Keratinocyte (primary cell): Measurements from ENCODE around the gene MALRD1. TPM values are rescaled to one million over a fixed set of nuclear protein-coding genes. Genes with fewer than 3 reads are reported as not detected.

Source experiments
- DNase-seq: peaks from one replicate; pipeline ENCODE4 v3.0.0-alpha.2; 2011; ENCODE audit warnings: low read depth, missing footprints, low spot score
- FAIRE-seq: peaks from 2 replicates; lab custom pipeline; 2011; peaks lifted over from hg19 to GRCh38; lab: Jason Lieb, UNC
- H2AFZ ChIP-seq: 2 replicates; pipeline ENCODE4 v1.6.0; 2012; ENCODE audit warnings: low read length, control low read depth, inconsistent platforms; ENCODE audit not compliant: control insufficient read depth
- H3K27ac ChIP-seq: 2 replicates; pipeline ENCODE4 v1.5.1; 2011; ENCODE audit warnings: low read length; ENCODE audit not compliant: control insufficient read depth, insufficient read depth
- H3K27me3 ChIP-seq: 3 replicates; pipeline ENCODE4 v1.6.0; 2011; ENCODE audit warnings: low read length; ENCODE audit not compliant: control insufficient read depth, insufficient read depth; ENCODE audit errors: extremely low read depth
- H3K36me3 ChIP-seq, 2 experiments: 2 replicates in 1 of 2; 3 replicates in 1 of 2; pipeline ENCODE4 v1.5.1; 2011; ENCODE audit warnings: low read length in 2 of 2, mild to moderate bottlenecking in 1 of 2; ENCODE audit not compliant: control insufficient read depth in 2 of 2, insufficient read depth in 2 of 2; ENCODE audit errors: extremely low read depth in 1 of 2
- H3K4me1 ChIP-seq: 3 replicates; pipeline ENCODE4 v1.5.1; 2011; ENCODE audit warnings: low read length; ENCODE audit not compliant: control insufficient read depth, insufficient read depth; ENCODE audit errors: extremely low read depth
- H3K4me2 ChIP-seq: 3 replicates; pipeline ENCODE4 v1.6.0; 2011; ENCODE audit warnings: low read depth, low read length; ENCODE audit not compliant: control insufficient read depth, insufficient read depth; ENCODE audit errors: extremely low read depth
- H3K4me3 ChIP-seq, 3 experiments: fragments of 200-600 bp in 1 of 3; sonication (generic) in 1 of 3; 2 replicates in 2 of 3; 3 replicates in 1 of 3; pipeline ENCODE4 v1.5.1; 2011 to 2016; ENCODE audit warnings: low read length in 3 of 3, mild to moderate bottlenecking in 3 of 3, control low read depth in 2 of 3, inconsistent platforms in 1 of 3, low read depth in 1 of 3, mixed read lengths in 1 of 3, mixed run types in 1 of 3, moderate library complexity in 1 of 3; ENCODE audit not compliant: control insufficient read depth in 2 of 3, insufficient read depth in 2 of 3; ENCODE audit errors: extremely low read depth in 1 of 3
- H3K79me2 ChIP-seq: 2 replicates; pipeline ENCODE4 v1.6.0; 2012; ENCODE audit warnings: low read length; ENCODE audit not compliant: control insufficient read depth, insufficient read depth
- H3K9ac ChIP-seq: 3 replicates; pipeline ENCODE4 v1.6.0; 2011; ENCODE audit warnings: low read length; ENCODE audit not compliant: control insufficient read depth, insufficient read depth; ENCODE audit errors: extremely low read depth
- H3K9me1 ChIP-seq: 3 replicates; pipeline ENCODE4 v1.6.0; 2011; ENCODE audit warnings: low read length; ENCODE audit not compliant: control insufficient read depth, insufficient read depth; ENCODE audit errors: extremely low read depth
- H3K9me3 ChIP-seq: 2 replicates; pipeline ENCODE4 v1.5.1; 2012; ENCODE audit warnings: low read depth, low read length; ENCODE audit not compliant: control insufficient read depth
- H4K20me1 ChIP-seq: 3 replicates; pipeline ENCODE4 v1.6.0; 2011; ENCODE audit warnings: low read length; ENCODE audit not compliant: control insufficient read depth, insufficient read depth; ENCODE audit errors: extremely low read depth
- EZH2 ChIP-seq: IDR thresholded peaks from one replicate; pipeline ENCODE4 v1.6.1; 2012; ENCODE audit warnings: inconsistent platforms, mild to moderate bottlenecking, low read length, moderate library complexity
- dilution Hi-C: fragments of 300-500 bp; cut with MboI; formaldehyde crosslinking; loops from one replicate; pipeline ENCODE4 v1.7.0; 2020; ENCODE audit warnings: low sequenced_read_pairs; ENCODE audit not compliant: extremely low pct_ligation_motif_present
- polyA plus RNA-seq, 5 experiments: library from polyadenylated mRNA; depleted of rRNA in 3 of 5; stranded (reverse) in 3 of 5; stranded (forward) in 1 of 5; unstranded in 1 of 5; fragments of >200 nt; gene quantifications; 1 replicate in 1 of 5; 2 replicates in 3 of 5; 3 replicates in 1 of 5; pipeline versions ENCODE4 v1.2.1 to v1.2.3, GENCODE V29; 2011 to 2012; ENCODE audit warnings: missing spikeins in 2 of 5, low read depth in 1 of 5, low replicate concordance in 1 of 5
- TF ChIP-seq, protein P1 (sequence below), 3 experiments: IDR thresholded peaks in 1 of 3; conservative IDR thresholded peaks in 1 of 3; optimal IDR thresholded peaks in 1 of 3; 2 replicates in 2 of 3; 3 replicates in 1 of 3; pipeline versions ENCODE3 to v1.5.1; 2011; ENCODE audit warnings: low read length in 3 of 3, mild to moderate bottlenecking in 3 of 3, moderate library complexity in 2 of 3, control low read depth in 1 of 3, inconsistent platforms in 1 of 3; ENCODE audit not compliant: insufficient read depth in 2 of 3; ENCODE audit errors: extremely low read depth in 1 of 3

The MALRD1 gene
- polyA plus RNA-seq, 1 donor (not counting 4 experiments of a cell fraction or from before 2014, with no cell fraction given) = not detected

DNA sequence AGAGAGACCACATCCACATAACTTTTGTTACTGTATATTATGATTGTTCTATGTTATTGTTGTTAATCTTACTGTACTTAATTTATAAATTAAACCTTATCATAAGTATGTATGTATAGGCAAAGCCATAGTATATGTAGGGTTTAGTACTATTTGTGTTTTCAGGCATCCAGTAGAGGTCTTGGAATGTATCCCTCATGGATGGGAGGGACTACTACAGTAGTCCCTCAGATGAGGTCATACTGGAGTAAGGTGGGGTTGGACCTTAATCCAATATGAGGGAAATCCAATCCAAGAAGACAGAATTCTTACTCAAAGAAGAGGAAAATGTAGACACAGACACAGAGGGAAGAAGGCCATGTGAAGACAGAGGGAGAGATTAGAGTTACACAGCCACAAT is 34.1 kb upstream of the MALRD1 start:
- H3K4me3 ChIP-seq = no peak overlapping the region
- no peak for TF ChIP-seq EZH2
- TF ChIP-seq, protein P1, sequence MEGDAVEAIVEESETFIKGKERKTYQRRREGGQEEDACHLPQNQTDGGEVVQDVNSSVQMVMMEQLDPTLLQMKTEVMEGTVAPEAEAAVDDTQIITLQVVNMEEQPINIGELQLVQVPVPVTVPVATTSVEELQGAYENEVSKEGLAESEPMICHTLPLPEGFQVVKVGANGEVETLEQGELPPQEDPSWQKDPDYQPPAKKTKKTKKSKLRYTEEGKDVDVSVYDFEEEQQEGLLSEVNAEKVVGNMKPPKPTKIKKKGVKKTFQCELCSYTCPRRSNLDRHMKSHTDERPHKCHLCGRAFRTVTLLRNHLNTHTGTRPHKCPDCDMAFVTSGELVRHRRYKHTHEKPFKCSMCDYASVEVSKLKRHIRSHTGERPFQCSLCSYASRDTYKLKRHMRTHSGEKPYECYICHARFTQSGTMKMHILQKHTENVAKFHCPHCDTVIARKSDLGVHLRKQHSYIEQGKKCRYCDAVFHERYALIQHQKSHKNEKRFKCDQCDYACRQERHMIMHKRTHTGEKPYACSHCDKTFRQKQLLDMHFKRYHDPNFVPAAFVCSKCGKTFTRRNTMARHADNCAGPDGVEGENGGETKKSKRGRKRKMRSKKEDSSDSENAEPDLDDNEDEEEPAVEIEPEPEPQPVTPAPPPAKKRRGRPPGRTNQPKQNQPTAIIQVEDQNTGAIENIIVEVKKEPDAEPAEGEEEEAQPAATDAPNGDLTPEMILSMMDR (optimal IDR thresholded peaks at IDR 0.05 in 1 of 3, IDR thresholded peaks at IDR 0.05 in 1 of 3, conservative IDR thresholded peaks at IDR 0.05 in 1 of 3; ENCODE audit: extremely low read depth in 1 of 3, insufficient read depth in 2 of 3, low read length in 3 of 3) = no peak
- dilution Hi-C loops = no loop called here
- no peak overlapping the region for H3K27ac ChIP-seq
- no peaks in the 10 kb centered on the region for H4K20me1 ChIP-seq
- DNase-seq (no peak), FAIRE-seq (no peak)
- H3K79me2 ChIP-seq = no peaks in the 10 kb centered on the region
- no peak overlapping the region for H3K9ac ChIP-seq
- no peaks in the 10 kb centered on the region for H3K36me3 ChIP-seq
- H2AFZ ChIP-seq = no peak overlapping the region
- H3K9me3 ChIP-seq = no peaks in the 10 kb centered on the region
- no peaks in the 10 kb centered on the region for H3K9me1 ChIP-seq
- no peak overlapping the region for H3K4me2 ChIP-seq
- H3K4me1 ChIP-seq = no peaks in the 10 kb centered on the region
- H3K27me3 ChIP-seq = no peaks in the 10 kb centered on the region

- TF ChIP-seq, protein P1 (optimal IDR thresholded peaks at IDR 0.05 in 1 of 3, IDR thresholded peaks at IDR 0.05 in 1 of 3, conservative IDR thresholded peaks at IDR 0.05 in 1 of 3; ENCODE audit: extremely low read depth in 1 of 3, insufficient read depth in 2 of 3, low read length in 3 of 3) = no peak
- no peak for TF ChIP-seq EZH2
- no peaks in the 10 kb centered on the region for H4K20me1 ChIP-seq
- no peak overlapping the region for H3K9ac ChIP-seq
- no peaks in the 10 kb centered on the region for H3K9me1 ChIP-seq
- no peaks in the 10 kb centered on the region for H3K27me3 ChIP-seq
- no peak overlapping the region for H3K27ac ChIP-seq
- H3K79me2 ChIP-seq = no peaks in the 10 kb centered on the region
- H3K36me3 ChIP-seq = no peaks in the 10 kb centered on the region
- dilution Hi-C loops = no loop called here
- DNase-seq (no peak), FAIRE-seq (no peak)
- H3K4me3 ChIP-seq = no peak overlapping the region
- no peaks in the 10 kb centered on the region for H3K4me1 ChIP-seq
- H3K9me3 ChIP-seq = no peaks in the 10 kb centered on the region
- no peak overlapping the region for H2AFZ ChIP-seq
- no peak overlapping the region for H3K4me2 ChIP-seq
Measured at GRCh38 chr10:19017116-19017890, 31.3 kb upstream of the MALRD1 start.
